Spinal cord (tissue), 10 donors: ENCODE results near the gene UBE2I. TPM values are rescaled to one million over a fixed set of nuclear protein-coding genes. Genes with fewer than 3 reads are reported as not detected.
"Not testable (repeated sequence)": the region's sequence is repeated elsewhere in the genome, so short reads cannot be mapped to it uniquely, and the experiment has no call there.

ENCODE experiments used
- DNase-seq, 6 donors: peaks; one replicate each; pipeline versions ENCODE4 v3.0.0 to v3.0.0-alpha.2; 2013 to 2015; ENCODE audit warnings: low spot score in 6 of 6, low read depth in 4 of 6
- H3K27ac ChIP-seq: one replicate; pipeline ENCODE4 v1.5.1; 2013; ENCODE audit warnings: low read depth, low read length, control low read depth
- H3K27me3 ChIP-seq: one replicate; pipeline ENCODE4 v1.6.1; 2013; ENCODE audit warnings: low read length; ENCODE audit not compliant: control insufficient read depth, insufficient read depth
- H3K36me3 ChIP-seq: one replicate; pipeline ENCODE4 v1.6.1; 2013; ENCODE audit warnings: low read length; ENCODE audit not compliant: control insufficient read depth, insufficient read depth
- H3K4me1 ChIP-seq: one replicate; pipeline ENCODE4 v1.6.1; 2013; ENCODE audit warnings: low read length; ENCODE audit not compliant: control insufficient read depth, insufficient read depth
- H3K4me3 ChIP-seq: one replicate; pipeline ENCODE4 v1.5.1; 2013; ENCODE audit warnings: low read depth, low read length, control low read depth
- H3K9me3 ChIP-seq: one replicate; pipeline ENCODE4 v1.6.1; 2013; ENCODE audit warnings: low read length; ENCODE audit not compliant: control insufficient read depth, insufficient read depth
- WGBS: methylation state at CpG from one replicate; pipeline ENCODE4 v1.1.5; 2013; ENCODE audit warnings: missing lambda C conversion rate; ENCODE audit not compliant: insufficient coverage; 5-methylcytosine and 5-hydroxymethylcytosine counted together
- polyA plus RNA-seq, 2 donors: library from polyadenylated mRNA; unstranded; fragments of 120-200 nt; gene quantifications; one replicate each; pipeline ENCODE4 v1.2.1, GENCODE V29; 2013; ENCODE audit not compliant: insufficient read length in 2 of 2
- total RNA-seq, 2 donors: library from RNA; depleted of rRNA in 1 of 2; stranded (reverse); fragments of 120-200 nt in 1 of 2; fragments of >200 nt in 1 of 2; gene quantifications; one replicate each; pipeline versions ENCODE4 v1.2.3 to v1.2.4, GENCODE V29; 2013 to 2014
- donor health status: healthy.

UBE2I gene
- total and polyA plus RNA-seq, 4 donors, result 28.7 to 139 (median 82.3) TPM

DNA sequence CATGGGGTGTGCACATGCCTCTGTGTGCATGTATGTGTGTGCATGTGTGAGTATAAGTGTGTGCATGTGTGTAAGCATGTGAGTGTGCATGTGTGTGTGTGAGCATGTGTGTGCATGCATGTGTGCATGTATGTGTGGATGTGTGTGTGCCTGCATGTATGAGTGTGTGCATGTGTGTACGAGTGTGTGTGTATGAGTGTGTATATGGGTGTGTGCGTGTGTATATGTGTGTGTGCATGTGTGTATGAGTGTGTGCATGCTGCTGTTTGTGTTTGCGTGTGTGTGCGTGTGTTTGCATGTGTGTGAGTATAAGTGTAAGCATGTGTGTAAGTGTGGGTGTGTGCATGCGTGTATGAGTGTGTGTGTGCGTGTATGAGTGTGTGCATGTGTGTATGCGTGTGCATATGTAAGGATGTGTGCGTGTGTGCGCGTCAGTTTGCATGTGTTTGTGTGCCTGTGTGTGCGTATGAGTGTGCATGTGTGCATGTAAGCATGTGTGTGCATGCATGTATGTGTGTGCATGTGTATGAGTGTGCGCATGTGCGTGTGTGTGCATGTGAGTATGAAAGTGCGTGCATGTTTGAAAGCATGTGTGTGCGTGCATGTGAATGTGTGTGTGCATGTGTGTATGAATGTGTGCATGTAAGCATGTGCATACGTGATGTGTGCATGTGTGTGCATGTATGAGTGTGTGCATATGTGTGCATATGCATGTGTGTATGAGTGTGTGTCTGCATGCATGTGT is 44.9 kb upstream of the UBE2I start:
- Histone ChIP-seq H3K4me1 (no peaks in the 10 kb centered on the region), H3K36me3 (no peaks in the 10 kb centered on the region), H3K27ac (no peak overlapping the region), H3K27me3 (peaks cover 37% of the 10 kb centered on the region), H3K9me3 (no peaks in the 10 kb centered on the region), H3K4me3 (no peak overlapping the region)
- DNase-seq, result no peak
- WGBS, result 91% methylated on average over 13 of the region's 16 CpGs

- peaks cover 30% of the 10 kb centered on the region for H3K27me3 ChIP-seq
- no peaks in the 10 kb centered on the region for H3K9me3 ChIP-seq
- H3K4me1 ChIP-seq, result no peaks in the 10 kb centered on the region
- 77% methylated on average over 12 of the region's 13 CpGs for WGBS
- H3K4me3 ChIP-seq, result no peak overlapping the region
- DNase-seq, result no peak
- H3K36me3 ChIP-seq, result no peaks in the 10 kb centered on the region
- no peak overlapping the region for H3K27ac ChIP-seq
Measured at GRCh38 chr16:1265090-1265630, 44.3 kb upstream of the UBE2I start.

- no peak for DNase-seq
- WGBS, result 84% methylated on average over 19 of the region's 19 CpGs
- peaks cover 1% of the 10 kb centered on the region for H3K4me1 ChIP-seq
- H3K36me3 ChIP-seq, result no peaks in the 10 kb centered on the region
- peaks cover 24% of the 10 kb centered on the region for H3K27me3 ChIP-seq
- H3K4me3 ChIP-seq, result no peak overlapping the region
- no peaks in the 10 kb centered on the region for H3K9me3 ChIP-seq
- no peak overlapping the region for H3K27ac ChIP-seq
Measured at GRCh38 chr16:1265826-1266225, 43.6 kb upstream of the UBE2I start.

DNA sequence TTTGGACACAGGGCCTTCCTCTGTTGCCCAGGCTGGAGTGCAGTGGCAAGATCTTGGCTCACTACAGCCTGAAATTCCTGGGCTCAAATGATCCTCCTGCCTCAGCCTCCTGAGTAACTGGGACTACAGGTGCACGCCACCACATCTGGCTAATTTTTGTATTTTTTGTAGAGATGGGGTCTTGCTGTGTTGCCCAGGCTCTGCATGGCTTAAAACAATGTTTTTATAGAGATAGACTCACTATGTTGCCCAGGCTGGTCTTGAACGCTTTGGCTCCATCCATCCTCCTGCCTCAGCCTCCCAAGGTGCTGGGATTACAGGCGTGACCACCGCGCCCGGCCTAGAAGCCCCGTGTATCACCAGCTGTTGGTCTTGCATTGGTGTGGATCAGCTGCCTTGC is 40.0 kb upstream of the UBE2I start:
- not testable (repeated sequence) for H3K27me3 ChIP-seq, H3K36me3 ChIP-seq, H3K4me3 ChIP-seq, DNase-seq, H3K27ac ChIP-seq, H3K9me3 ChIP-seq
- 89% methylated on average over 6 of the region's 7 CpGs for WGBS
- peaks cover 18% of the 10 kb centered on the region for H3K4me1 ChIP-seq

DNA sequence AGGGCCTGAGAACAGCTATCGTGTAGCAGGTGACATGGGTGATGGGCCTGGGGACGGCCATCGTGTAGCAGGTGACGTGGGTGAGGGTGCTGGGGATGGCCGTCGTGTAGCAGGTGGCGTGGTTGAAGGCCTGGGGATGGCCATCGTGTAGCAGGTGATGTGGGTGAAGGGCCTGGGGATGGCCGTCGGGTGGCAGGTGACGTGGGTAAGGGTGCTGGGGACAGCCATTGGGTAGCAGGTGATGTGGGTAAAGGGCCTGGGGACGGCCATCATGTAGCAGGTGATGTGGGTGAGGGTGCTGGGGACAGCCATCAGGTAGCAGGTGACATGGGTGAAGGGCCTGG is 38.1 kb upstream of the UBE2I start:
- H3K4me1 ChIP-seq, result peaks cover 18% of the 10 kb centered on the region
- no peak overlapping the region for H3K27ac ChIP-seq
- WGBS, result 79% methylated on average over 12 of the region's 12 CpGs
- H3K9me3 ChIP-seq, result no peaks in the 10 kb centered on the region
- H3K27me3 ChIP-seq, result no peaks in the 10 kb centered on the region
- H3K4me3 ChIP-seq, result no peak overlapping the region
- no peak for DNase-seq
- H3K36me3 ChIP-seq, result no peaks in the 10 kb centered on the region

- H3K36me3 ChIP-seq, H3K27ac ChIP-seq, H3K4me3 ChIP-seq, H3K27me3 ChIP-seq, H3K9me3 ChIP-seq: not testable (repeated sequence)
- peak in 5 of 6 donors; percentile 17 to 91 (median 31) for DNase-seq
- WGBS, result 16% methylated on average over 19 of the region's 19 CpGs
- peaks cover 18% of the 10 kb centered on the region for H3K4me1 ChIP-seq
Measured at GRCh38 chr16:1271724-1272413, 37.6 kb upstream of the UBE2I start.

DNA sequence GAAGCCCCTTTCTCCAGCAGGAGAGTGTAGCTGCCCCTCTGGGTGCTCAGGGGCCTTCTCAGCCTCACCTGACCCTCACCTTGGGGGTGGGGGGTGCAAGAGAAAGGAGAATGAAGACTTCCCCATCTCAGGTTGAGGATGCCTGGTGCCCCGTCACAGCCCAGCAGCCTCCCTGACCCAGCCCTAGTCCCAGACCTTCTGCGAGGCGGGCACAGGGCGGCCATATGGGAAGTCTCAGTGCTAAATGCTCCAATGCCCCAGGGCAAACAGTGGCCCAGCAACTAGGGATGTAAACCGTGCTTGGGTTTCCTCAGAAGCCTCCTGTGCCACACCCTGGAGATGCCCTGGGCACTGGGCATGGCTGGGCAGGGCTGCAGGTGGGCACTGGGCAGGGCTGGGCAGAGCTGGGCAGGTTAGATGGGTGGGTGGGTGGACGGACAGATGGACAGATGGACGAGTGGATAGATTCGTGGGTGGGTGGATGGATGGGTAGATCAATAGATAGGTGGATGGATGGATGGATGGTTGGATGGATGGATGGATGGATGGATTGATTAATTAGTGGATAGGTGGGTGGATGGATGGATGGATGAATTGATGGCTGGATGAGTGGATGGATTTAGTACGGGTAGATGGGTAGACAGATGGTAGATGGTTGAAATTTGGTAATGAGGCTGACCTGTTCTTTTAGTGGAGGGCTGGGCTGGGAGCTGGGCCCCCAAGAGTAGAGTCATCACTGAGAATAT is 36.8 kb upstream of the UBE2I start:
- Histone ChIP-seq H3K27me3 (peaks cover 2% of the 10 kb centered on the region), H3K9me3 (no peaks in the 10 kb centered on the region), H3K4me1 (peaks cover 18% of the 10 kb centered on the region), H3K36me3 (no peaks in the 10 kb centered on the region), H3K27ac (no peak overlapping the region), H3K4me3 (no peak overlapping the region)
- no peak for DNase-seq
- 76% methylated on average over 9 of the region's 9 CpGs for WGBS

DNA sequence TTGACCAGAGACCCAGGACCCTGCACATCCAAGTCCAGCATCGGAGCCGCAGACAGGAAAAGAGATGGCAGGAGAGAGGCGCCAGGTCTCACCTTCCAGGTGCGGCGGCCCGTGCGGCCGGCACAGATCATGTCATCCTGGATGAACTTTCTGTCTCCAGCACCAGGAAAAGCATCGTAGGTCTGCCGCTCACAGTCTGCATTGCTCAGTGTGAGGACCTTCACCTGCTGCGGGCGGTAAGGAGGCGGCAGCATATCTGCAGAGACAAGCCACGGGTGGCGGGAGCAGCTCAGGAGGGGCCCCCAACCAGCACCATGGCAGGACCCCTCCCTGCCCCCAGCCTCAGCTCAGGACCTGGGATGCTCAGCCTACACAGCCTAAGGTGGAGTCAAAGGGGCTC is 35.6 kb upstream of the UBE2I start:
- 91% methylated on average over 15 of the region's 15 CpGs for WGBS
- Histone ChIP-seq H3K36me3 (no peaks in the 10 kb centered on the region), H3K4me1 (peaks cover 22% of the 10 kb centered on the region), H3K9me3 (no peaks in the 10 kb centered on the region), H3K4me3 (no peak overlapping the region), H3K27me3 (peaks cover 10% of the 10 kb centered on the region), H3K27ac (no peak overlapping the region)
- no peak for DNase-seq

GRCh38 chr16:1274767-1275166 is 34.7 kb upstream of the UBE2I start:
- Histone ChIP-seq H3K27me3 (peaks cover 10% of the 10 kb centered on the region), H3K9me3 (no peaks in the 10 kb centered on the region), H3K27ac (no peak overlapping the region), H3K36me3 (no peaks in the 10 kb centered on the region), H3K4me3 (no peak overlapping the region), H3K4me1 (peaks cover 22% of the 10 kb centered on the region)
- DNase-seq, result no peak
- WGBS, result no CpG with 5 or more reads among the region's 7 CpGs
